Esophagus muscularis mucosa (tissue), 4 donors: ENCODE results near the gene C11orf97. TPM values are rescaled to one million over a fixed set of nuclear protein-coding genes. Genes with fewer than 3 reads are reported as not detected.
A peak's percentile ranks its signal among the peaks of the same experiment; 100 is the strongest.
"Not testable (repeated sequence)": the region's sequence is repeated elsewhere in the genome, so short reads cannot be mapped to it uniquely, and the experiment has no call there.

Experiments
- DNase-seq: peaks from one replicate; pipeline ENCODE4 v3.0.0-alpha.2; 2017; ENCODE audit errors: extremely low spot score
- H3K27ac ChIP-seq, 4 donors: fragments of 200-600 bp; sonication (generic); replicated peaks in 1 of 4; 1 replicate in 3 of 4; 2 replicates in 1 of 4; pipeline ENCODE4 v1.5.1; 2016 to 2019; ENCODE audit warnings: mild to moderate bottlenecking in 1 of 4
- H3K27me3 ChIP-seq, 4 donors: fragments of 200-600 bp; sonication (generic); one replicate each; pipeline versions ENCODE4 v1.5.1 to v1.6.0; 2016 to 2019
- H3K36me3 ChIP-seq, 4 donors: fragments of 200-600 bp; sonication (generic); one replicate each; pipeline ENCODE4 v1.5.1; 2016 to 2019
- H3K4me1 ChIP-seq, 4 donors: fragments of 200-600 bp; sonication (generic); one replicate each; pipeline ENCODE4 v1.5.1; 2016 to 2019
- H3K4me3 ChIP-seq, 4 donors: fragments of 200-600 bp; sonication (generic); 1 replicate in 2 of 4; 2 replicates in 2 of 4; pipeline ENCODE4 v1.5.1; 2016 to 2019; ENCODE audit warnings: mild to moderate bottlenecking in 4 of 4, moderate library complexity in 1 of 4
- H3K9me3 ChIP-seq, 4 donors: fragments of 200-600 bp; sonication (generic); 1 replicate in 3 of 4; 2 replicates in 1 of 4; pipeline ENCODE4 v1.5.1; 2016 to 2019
- CTCF ChIP-seq, 3 experiments: fragments of 200-600 bp in 2 of 3; fragments of 450-650 bp in 1 of 3; sonication (generic) in 2 of 3; IDR thresholded peaks; one replicate each; pipeline ENCODE4 v1.5.1; 2017 to 2019; ENCODE audit warnings: antibody characterized with exemption in 3 of 3, mild to moderate bottlenecking in 2 of 3, moderate library complexity in 1 of 3
- EP300 ChIP-seq: sonication (generic); formaldehyde crosslinking; IDR thresholded peaks from one replicate; pipeline ENCODE4 v1.6.1; 2017; ENCODE audit warnings: antibody characterized with exemption
- POLR2A ChIP-seq: fragments of 450-650 bp; IDR thresholded peaks from one replicate; pipeline ENCODE4 v1.6.1; 2017; ENCODE audit warnings: antibody characterized with exemption, moderate library complexity, mild to moderate bottlenecking, low read depth
- POLR2AphosphoS5 ChIP-seq, 2 donors: sonication (generic); formaldehyde crosslinking; IDR thresholded peaks; one replicate each; pipeline ENCODE4 v1.6.1; 2017; ENCODE audit warnings: antibody characterized with exemption in 2 of 2
- WGBS: methylation state at CpG from one replicate; pipeline ENCODE4 v1.1.5; 2018; 5-methylcytosine and 5-hydroxymethylcytosine counted together
- intact Hi-C: fragments of 100-400 bp; cut with DNase I; formaldehyde crosslinking; loops from one replicate; pipeline ENCODE4 v1.15.1; 2023
- total RNA-seq, 4 donors: library from RNA; depleted of rRNA; stranded (reverse); fragments of >200 nt; gene quantifications; one replicate each; pipeline versions ENCODE4 v1.1.0 to v1.2.1, GENCODE V29; 2016

C11orf97 gene
- total RNA-seq, 4 donors from 2014 or later = not detected

DNA sequence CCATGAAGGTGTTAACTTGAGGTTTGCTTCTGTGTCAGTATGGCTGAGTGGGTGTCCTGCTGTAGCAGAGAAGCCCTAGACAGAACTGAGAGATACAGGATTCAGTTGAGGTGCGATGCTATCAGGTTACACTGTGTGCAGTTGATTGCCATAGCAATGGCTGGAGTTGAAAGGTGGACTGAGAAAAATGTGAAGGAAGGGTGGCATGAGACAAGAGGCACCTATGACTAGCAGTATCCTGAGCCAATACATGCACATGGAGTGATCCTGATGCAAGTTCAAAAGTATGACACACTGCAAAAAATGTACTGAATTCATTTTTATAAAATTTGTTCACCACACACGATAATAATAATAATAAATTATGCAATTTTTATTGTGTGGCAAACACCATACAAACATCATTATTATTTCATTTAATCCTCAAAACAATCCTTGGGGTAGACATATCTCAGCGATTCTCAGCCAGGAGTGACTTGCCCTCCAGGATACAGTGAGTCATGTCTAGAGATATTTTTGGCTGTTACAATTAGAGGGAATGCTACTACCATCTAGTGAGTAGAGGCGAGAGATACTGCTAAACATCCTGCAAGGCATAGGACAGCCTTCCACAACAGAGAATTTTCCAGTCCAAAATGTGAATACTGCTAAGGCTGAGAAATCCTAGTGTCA, 51.1 kb downstream of the C11orf97 start:
- intact Hi-C loops = no loop called here
- peaks cover 0 to 10% (median 3%) of the 10 kb centered on the region in 4 donors for H3K4me1 ChIP-seq
- no peak for DNase-seq
- no peaks in the 10 kb centered on the region for H3K9me3 ChIP-seq
- 48% methylated on average over 4 of the region's 4 CpGs for WGBS
- H3K27me3 ChIP-seq = no peaks in the 10 kb centered on the region
- no peak overlapping the region for H3K27ac ChIP-seq
- TF ChIP-seq EP300 = no peak
- TF ChIP-seq POLR2AphosphoS5 (IDR thresholded peaks at IDR 0.05) = no peak
- no peak for TF ChIP-seq POLR2A
- peak; percentile 13 to 47 (median 46) for TF ChIP-seq CTCF (IDR thresholded peaks at IDR 0.05)
- no peaks in the 10 kb centered on the region for H3K36me3 ChIP-seq
- H3K4me3 ChIP-seq = no peak overlapping the region

DNA sequence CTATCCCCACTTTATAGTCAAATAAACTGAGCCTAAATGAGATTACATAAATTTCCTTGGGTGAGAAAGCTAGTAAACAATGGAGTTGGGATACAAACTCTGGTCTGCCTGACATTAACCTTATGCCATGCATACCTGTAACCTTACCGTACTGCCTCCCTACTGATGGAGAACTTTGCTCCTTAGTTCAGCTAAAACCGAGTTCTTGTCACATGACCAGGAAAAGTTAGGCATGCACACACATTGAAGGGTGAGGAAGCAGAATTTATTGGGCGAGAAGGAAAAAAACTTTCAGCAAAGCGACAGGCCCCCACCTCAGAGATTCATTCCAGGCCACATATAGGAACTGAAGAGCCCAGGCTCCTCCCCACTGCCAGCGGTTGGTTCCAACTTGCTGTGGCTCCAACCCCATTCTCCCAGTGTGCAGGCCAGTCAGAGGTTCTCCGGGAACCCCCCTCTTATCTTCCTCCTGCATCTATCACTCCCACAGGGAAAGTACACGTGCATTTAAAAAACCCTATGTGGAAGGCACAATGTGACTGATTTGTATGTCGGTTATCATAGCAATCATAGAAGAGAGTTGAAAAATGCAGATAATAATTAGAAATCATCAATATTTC, 51.7 kb downstream of the C11orf97 start:
- Histone ChIP-seq H3K36me3 (no peaks in the 10 kb centered on the region), H3K9me3 (no peaks in the 10 kb centered on the region), H3K27me3 (no peaks in the 10 kb centered on the region), H3K4me3 (no peak overlapping the region), H3K4me1 (peaks cover 0 to 9% (median 2%) of the 10 kb centered on the region in 4 donors), H3K27ac (no peak overlapping the region)
- intact Hi-C loops = no loop called here
- no peak for TF ChIP-seq POLR2AphosphoS5 (IDR thresholded peaks at IDR 0.05)
- DNase-seq = no peak
- 74% methylated on average over 8 of the region's 8 CpGs for WGBS

DNA sequence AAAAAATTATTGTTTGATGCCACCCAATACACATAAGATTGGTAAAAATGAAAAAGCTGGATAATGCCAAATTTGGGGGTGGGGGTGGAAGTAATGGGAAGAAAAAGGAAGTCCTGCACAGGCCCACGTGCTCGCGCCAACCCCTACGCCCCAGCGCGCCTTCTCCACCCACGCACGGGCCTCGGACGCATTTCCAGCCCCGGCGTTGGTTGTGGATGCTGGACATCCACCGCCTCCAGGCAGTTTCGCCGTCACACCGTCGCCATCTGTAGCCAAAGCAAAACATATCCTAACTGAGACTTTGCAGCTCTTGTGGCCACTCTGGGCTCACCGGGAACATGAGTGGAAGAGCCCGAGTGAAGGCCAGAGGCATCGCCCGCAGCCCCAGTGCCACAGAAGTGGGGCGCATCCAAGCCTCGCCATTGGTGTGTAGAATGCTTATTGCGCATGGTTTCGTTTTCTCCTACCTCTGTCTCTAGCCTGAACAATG, 55.0 kb downstream of the C11orf97 start, which contains the start of gene PIWIL4:
PIWIL4 (plus strand) TSS at position 188 of the 490 bp plus-strand sequence; CDS start at position 339, 151 bp downstream.
- intact Hi-C loops = no loop called here
- WGBS = 96% methylated on average over 16 of the region's 25 CpGs
- Histone ChIP-seq H3K4me1 (peaks cover 0 to 9% (median 2%) of the 10 kb centered on the region in 4 donors), H3K27ac (no peak within 1 kb of the TSS), H3K27me3 (no peaks in the 10 kb centered on the region), H3K9me3 (no peaks in the 10 kb centered on the region), H3K4me3 (no peak within 1 kb of the TSS), H3K36me3 (no peaks in the 10 kb centered on the region)
- no peak for DNase-seq
- TF ChIP-seq POLR2AphosphoS5 (IDR thresholded peaks at IDR 0.05) (no peak), CTCF (IDR thresholded peaks at IDR 0.05) (no peak), POLR2A (no peak)

- Histone ChIP-seq H3K4me1 (peaks cover 0 to 7% (median 1%) of the 10 kb centered on the region in 4 donors), H3K27me3 (no peaks in the 10 kb centered on the region), H3K9me3 (no peaks in the 10 kb centered on the region), H3K4me3 (no peak overlapping the region), H3K36me3 (no peaks in the 10 kb centered on the region), H3K27ac (no peak overlapping the region)
- no peak for DNase-seq
- TF ChIP-seq CTCF (IDR thresholded peaks at IDR 0.05) (no peak), EP300 (no peak), POLR2AphosphoS5 (IDR thresholded peaks at IDR 0.05) (no peak), POLR2A (no peak)
- WGBS = 98% methylated on average over 5 of the region's 5 CpGs
- intact Hi-C loops = no loop called here
Observed at GRCh38 chr11:94568200-94568599, 55.9 kb downstream of the C11orf97 start.

- DNase-seq = no peak
- intact Hi-C loops = no loop called here
- WGBS = 87% methylated on average over 4 of the region's 4 CpGs
Observed at GRCh38 chr11:94568717-94569116, 56.5 kb downstream of the C11orf97 start.

GRCh38 chr11:94572975-94573374, 60.7 kb downstream of the C11orf97 start:
- H3K4me3 ChIP-seq, H3K36me3 ChIP-seq, H3K27ac ChIP-seq, DNase-seq, H3K9me3 ChIP-seq, H3K4me1 ChIP-seq, H3K27me3 ChIP-seq, intact Hi-C loops: not testable (repeated sequence)
- WGBS = 84% methylated on average over 2 of the region's 2 CpGs

More at GRCh38 chr11:94568717-94569116, 56.5 kb downstream of the C11orf97 start:
- Histone ChIP-seq H3K27me3 (no peaks in the 10 kb centered on the region), H3K27ac (no peak overlapping the region), H3K36me3 (no peaks in the 10 kb centered on the region), H3K9me3 (no peaks in the 10 kb centered on the region), H3K4me1 (peaks cover 0 to 2% (median 0%) of the 10 kb centered on the region in 4 donors), H3K4me3 (no peak overlapping the region)
- TF ChIP-seq EP300 = no peak
- no peak for TF ChIP-seq POLR2A
- TF ChIP-seq POLR2AphosphoS5 (IDR thresholded peaks at IDR 0.05) = no peak
- TF ChIP-seq CTCF (IDR thresholded peaks at IDR 0.05) = no peak
